Activated T-cell treated with anti-CD3 and anti-CD28 coated beads for 48 hours (primary cell): Measurements from ENCODE around the gene TASP1.
"Not testable (repeated sequence)": the region's sequence is repeated elsewhere in the genome, so short reads cannot be mapped to it uniquely, and the experiment has no call there.

Experiments
- DNase-seq: peaks from one replicate; pipeline ENCODE4 v3.0.0-alpha.2; 2020; ENCODE audit warnings: low read depth

The TASP1 gene

GRCh38 chr20:13492001-13492481 lies 146.7 kb downstream of the TASP1 start:
- DNase-seq: no peak

- no peak for DNase-seq
Observed at GRCh38 chr20:13487202-13487601, 151.5 kb downstream of the TASP1 start.

DNA sequence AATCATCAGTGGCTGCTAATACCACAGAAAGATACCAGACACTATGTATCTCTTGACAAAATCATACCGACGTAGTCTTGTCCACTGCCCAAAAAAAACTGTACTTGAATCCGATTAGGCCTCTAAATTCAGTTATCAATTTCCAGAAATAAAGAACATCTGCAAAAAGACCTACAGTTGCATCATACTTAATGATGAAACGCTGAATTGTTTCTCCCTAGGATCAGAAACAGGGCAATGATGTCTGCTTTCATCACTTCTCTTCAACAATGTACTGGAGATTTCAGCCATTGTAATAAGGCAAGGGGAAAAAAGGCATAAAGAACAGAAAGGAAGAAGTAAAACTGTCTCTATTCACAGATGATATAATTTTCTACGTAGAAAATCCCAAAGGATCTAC lies 152.0 kb downstream of the TASP1 start:
- no peak for DNase-seq

DNA sequence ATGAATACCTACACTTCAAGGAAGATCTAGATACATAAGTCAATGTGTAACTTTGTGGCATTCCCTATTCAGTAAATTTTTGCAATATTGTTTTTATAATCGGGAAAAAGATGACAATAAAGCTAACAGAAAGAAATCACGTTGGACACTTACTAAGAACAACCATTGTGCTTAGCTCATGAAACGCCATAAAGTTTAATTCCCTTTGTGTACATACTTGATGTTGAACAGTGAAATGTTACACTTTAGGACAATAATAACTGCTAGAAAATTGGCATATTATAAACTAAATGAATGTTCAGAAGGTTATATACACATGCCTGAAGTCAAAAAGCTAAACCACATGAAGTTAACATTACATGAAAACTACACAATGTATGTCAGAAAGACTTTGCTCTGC lies 153.2 kb downstream of the TASP1 start:
- no peak for DNase-seq

DNA sequence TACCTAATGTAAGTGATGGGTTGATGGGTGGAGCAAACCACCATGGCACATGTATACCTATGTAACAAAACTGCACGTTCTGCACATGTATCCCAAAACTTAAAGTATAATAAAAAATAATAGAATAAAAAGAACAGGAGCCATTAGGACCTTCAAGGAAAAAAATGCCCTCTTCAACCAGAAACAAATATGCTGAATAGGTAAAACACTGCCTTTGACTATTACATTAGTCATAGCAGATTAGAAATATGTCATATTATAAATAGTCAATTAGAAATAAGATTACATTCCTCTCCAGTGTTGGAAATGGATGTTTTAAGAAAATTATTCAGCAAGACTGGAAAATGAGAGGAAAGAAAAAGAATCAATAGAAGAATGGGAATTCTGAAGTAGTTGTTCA lies 153.7 kb downstream of the TASP1 start:
- not testable (repeated sequence) for DNase-seq

DNA sequence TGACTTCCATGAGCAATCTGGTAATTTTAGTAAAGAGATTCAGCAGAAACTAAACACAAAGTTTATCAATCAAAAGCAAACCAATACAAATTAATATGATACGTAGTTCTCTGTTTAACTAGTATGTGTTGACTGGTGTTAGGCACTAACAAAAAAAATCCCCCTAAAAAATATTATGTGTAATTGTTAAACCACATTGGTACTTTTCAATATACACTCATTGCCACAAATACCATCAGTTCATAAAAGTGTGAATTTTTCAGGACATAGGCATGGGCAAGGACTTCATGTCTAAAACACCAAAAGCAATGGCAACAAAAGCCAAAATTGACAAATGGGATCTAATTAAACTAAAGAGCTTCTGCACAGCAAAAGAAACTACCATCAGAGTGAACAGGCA lies 155.3 kb downstream of the TASP1 start:
- not testable (repeated sequence) for DNase-seq

DNA sequence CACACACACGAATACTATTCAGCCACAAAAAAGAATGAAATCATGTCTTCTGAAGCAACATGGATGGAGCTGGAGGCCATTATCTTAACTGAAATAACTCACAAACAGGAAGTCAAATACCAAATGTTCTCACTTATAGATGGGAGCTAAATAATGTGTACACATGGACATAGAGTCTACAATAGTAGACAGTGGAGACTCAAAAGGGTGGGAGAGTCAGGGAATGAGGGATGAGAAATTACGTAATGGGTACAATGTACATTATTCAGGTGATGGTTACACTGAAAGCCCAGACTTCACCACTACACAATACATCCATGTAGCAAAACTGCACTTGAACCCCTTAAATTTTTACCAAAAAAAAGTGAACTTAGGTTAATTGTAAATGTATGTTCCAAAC lies 160.4 kb downstream of the TASP1 start:
- DNase-seq: no peak

DNA sequence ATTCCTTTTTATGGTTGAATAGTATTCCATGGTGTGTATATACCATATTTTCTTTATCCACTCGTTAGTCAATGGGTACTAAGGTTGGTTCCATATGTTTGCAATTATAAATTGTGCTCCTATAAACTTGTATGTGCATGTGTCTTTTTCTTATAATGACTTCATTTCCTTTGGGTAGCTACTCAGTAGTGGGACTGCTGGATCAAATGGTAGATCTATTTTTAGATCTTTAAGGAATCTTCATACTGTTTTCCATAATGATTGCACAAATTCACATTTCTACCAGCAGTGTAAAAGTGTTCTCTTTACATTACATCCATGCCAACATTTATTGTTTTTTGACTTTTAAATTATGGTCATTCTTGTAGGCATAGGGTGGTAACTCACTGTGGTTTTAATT lies 164.3 kb downstream of the TASP1 start:
- DNase-seq: no peak

- no peak for DNase-seq
Observed at GRCh38 chr20:13469262-13469661, 169.5 kb downstream of the TASP1 start.

DNA sequence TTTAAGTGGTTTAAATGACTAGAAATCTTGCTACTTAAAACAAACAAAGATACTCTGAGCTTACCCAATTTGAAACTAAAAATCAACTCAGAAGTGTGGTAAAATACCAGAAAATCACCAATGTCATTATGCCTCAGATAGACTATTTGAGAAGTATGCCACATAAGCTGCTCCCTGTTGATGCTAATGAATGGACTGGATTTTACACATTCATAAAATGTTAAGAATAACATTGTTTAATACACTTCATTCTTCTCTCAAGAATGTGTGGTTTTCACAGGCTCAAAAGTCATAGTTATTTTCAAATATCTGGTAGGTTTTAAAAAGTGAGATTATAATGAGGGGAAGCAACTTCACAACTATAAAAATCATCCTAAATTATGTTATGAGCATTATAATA lies 170.6 kb downstream of the TASP1 start:
- no peak for DNase-seq

DNA sequence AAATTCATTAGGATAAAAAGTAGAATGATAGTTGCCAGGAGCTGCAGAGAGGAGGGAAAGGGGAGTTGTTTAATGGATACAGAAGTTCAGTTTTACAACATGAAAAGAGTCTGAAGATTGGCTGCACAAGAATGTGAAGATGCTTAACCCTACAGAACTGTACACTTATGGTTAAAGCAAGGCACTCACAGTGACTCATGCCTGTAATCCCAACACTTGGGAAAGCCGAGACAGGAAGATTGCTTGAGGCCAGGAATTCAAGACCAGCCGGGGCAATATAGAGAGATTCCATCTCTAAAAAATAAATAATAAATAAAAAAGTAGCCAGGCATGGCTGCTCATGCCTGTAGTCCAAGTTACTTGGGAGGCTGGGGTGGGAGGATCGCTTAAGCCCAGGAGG lies 174.0 kb downstream of the TASP1 start:
- DNase-seq: no peak

GRCh38 chr20:13461849-13462458 lies 176.8 kb downstream of the TASP1 start:
- DNase-seq: no peak

DNA sequence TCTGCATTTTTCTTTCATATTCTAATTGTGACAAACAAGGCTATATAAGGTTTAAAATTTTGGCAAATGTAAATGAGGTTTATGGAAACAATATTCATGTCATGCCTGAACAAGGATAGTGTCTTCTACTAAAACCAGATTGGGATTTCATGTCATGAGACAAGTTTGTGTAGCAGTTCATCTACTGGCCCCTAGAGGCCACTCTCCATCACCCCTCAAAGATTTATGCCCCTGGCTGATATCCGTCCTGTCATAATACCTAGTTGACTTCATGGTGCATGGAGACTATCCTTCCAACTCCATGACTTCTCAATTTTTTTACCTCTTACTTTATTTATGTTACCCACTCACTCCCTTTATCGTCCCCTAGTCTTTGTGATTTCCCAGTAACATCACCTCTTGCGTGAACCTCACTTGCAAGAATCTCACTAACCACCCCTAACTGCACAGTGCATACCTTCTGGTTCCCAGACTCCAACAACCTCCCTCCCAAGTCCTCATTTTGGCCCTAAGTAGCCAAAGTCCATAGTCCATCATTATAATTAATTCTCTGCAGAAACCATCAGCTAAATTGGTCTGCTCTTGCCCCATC lies 179.8 kb downstream of the TASP1 start:
- DNase-seq: no peak

- no peak for DNase-seq
Observed at GRCh38 chr20:13457487-13457886, 181.2 kb downstream of the TASP1 start.

DNA sequence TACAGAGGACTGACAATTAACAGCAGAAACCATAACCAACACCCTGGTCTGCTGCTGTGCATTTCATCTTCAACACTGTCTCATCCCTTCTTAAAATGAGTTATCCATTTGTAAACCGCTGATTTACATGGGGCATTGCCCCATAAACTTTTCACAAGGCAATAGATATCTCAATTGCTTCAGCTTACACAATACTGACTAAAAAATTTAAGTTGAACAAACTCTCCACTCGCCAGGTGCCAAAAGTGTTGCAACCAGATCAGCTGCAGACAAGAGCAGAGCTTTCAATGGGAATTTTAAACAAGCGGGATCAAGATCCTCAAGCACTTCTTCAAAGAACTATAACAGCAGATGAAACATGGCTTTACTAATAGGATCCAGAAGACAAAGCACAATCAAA lies 183.0 kb downstream of the TASP1 start:
- DNase-seq: no peak

DNA sequence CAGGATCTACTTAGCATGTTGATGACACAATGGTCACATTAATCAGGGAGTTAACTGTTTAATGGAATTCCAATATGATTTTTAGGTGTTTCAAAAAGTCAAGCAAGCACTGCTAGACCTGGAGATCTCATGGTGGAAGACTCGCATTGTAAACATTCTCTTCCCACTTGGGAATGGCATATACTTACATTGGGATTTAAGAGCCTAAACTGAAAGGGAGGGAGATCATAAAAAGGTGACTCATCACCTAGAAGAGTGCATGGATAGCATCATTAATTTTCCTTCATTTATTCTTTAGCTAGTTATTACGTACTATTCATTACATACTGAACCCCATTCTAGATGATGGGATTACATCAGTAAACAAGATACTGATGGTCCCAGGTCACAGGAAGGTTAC lies 185.4 kb downstream of the TASP1 start:
- no peak for DNase-seq

GRCh38 chr20:13452470-13453124 lies 186.1 kb downstream of the TASP1 start:
- no peak for DNase-seq

GRCh38 chr20:13449868-13450434 lies 188.8 kb downstream of the TASP1 start:
- no peak for DNase-seq

DNA sequence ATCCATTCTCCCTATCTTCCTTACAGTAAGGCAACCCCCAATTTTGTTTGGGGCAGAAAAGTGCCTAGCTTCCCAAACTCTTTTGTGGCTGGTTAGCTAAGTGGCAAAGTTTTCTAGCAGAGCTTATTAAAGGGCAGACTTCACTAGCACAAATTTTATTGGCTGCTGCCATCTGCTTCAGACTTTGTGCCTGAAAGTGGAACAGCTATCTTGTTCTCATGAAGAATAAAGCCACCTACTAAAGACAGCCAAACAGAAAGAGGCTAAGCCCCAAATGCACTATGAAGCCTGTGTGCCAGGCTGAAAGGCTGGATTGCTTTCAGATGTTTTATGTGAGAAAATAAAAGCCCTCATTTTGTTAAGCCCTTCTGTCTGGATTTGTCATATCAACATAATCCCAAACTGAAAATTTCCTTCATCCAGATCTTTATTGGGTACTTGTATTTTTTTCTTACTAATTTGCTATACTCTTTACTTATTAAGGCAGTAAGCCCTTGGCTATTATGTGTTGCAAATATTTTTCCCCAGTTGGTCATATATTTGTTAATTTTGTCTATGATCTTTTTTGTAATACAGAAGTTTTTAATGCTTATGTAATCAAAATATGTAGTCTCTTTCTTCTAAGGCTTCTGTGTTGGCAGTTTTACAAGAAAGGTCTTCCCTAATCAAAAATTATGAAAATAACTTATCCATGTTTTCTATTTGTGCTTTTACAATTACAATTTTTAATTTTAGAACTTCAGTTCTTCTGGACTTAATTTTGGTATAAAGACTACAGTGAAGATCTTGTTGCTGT lies 191.1 kb downstream of the TASP1 start:
- no peak for DNase-seq

- no peak for DNase-seq
Observed at GRCh38 chr20:13443690-13444089, 195.0 kb downstream of the TASP1 start.

DNA sequence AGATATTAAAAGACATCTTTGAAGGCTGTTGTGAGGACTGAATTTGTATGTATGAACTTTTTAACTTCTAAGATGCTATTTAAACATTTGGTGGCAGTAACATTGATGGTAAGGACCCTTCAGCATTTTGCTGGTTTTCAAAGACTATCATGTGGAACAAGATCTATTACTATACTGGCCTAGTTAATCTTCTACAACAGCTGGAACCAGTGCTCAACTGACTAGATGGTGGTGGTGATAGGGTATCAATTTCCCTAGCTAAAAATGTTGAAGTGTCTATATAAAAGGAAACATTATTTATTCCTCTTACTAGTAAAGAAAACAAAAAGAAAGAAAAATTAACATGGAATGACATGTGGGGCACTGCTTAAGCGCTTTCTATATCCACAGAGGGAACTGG lies 195.7 kb downstream of the TASP1 start:
- DNase-seq: no peak

DNA sequence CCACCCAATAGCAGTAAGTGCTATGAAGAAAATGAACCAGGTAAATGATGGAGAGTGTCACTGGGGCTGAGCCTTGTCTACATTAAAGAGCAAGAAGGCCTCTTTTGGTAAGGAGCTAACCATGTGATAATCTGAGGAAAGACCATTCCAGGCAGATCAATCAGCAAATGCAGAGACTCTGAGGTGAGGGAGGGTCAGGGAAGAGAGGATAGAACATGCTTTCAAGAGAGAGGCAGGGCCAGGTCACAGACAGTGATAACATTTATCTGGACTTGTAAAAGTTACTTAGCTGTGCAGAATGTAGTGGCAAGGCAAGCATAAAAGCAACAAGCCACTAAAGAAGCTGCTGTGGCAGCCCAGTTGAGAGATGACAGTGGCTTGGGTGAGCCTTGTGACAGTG lies 197.3 kb downstream of the TASP1 start:
- DNase-seq: no peak

DNA sequence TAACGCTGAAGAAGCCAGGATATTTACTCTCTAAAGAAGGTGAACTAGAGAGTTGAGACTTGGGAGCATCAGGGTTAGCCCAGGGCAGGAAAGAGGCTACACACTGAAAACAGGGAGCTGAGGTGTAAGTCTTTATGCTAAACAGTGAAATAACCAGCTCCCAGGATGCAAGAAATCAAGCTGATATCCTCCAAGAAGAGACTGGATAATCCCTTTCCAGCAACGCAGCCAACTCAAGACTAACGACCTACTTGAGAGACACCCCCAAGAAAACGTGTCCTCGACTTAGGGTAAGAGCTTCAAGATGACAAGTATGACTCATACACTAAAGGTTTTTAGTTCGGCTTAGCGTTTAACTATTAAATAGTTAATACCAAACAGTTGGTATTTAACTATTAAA lies 202.2 kb downstream of the TASP1 start:
- DNase-seq: no peak
